HG03097 (cell line): ENCODE measurements around the gene UXS1.

ENCODE experiments used
- ATAC-seq: cut with Tn5 transposase; IDR thresholded peaks from one replicate; pipeline ENCODE4 v1.9.1; 2021; ENCODE audit not compliant: unreplicated experiment, low FRiP score

The UXS1 gene

DNA sequence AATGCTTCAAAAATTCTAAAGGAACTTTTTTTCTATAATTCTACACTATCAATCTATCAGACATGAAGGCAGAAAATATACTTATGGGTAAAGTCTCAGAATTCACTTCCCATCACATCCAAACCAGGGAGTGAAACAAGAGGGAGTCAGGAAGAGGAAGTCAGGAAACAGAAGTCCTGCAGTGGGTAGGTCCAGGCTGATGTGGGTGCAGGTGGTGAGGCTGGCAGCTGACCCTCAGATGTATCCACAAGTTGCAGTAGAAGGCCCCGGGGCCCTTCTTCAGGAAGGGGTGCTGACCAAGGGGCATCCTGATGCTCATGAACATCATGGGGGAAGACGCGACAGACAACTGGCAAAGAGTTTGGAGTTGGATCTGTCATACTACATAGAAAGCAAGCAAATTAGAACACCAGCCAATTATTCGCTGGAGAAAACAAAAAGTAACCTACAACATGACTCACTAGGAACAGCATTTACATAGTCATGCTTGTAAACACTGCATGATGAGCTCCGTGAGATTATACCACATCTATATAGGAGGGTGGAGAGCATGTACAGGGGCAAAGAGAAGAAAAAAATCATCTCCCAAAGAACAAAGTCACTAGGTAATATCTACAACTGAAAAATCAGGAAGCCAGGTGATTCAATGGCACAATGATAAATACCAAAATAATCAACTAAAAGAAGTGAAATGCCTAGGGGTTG, 4.2 kb downstream of the UXS1 start:
- no peak for ATAC-seq

DNA sequence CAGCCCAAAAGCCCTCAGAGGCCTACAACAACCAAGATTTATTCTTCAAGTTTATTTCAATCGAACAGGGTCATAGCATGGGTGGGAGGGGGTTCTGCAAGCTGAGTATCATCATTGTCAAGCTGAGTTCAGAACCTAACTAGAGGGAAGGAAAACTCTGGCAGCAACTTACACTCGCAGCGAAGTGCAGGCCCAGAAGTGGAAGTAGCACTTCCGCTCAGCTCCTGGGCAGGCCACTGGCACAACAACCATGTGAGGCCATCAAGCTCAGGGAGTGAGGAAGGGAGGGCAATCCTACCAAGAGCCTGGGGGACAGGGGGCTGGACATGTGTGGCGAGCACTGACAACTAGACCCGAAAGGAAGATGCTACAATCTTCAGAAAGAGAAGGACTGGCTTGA, 4.8 kb downstream of the UXS1 start:
- ATAC-seq = no peak

DNA sequence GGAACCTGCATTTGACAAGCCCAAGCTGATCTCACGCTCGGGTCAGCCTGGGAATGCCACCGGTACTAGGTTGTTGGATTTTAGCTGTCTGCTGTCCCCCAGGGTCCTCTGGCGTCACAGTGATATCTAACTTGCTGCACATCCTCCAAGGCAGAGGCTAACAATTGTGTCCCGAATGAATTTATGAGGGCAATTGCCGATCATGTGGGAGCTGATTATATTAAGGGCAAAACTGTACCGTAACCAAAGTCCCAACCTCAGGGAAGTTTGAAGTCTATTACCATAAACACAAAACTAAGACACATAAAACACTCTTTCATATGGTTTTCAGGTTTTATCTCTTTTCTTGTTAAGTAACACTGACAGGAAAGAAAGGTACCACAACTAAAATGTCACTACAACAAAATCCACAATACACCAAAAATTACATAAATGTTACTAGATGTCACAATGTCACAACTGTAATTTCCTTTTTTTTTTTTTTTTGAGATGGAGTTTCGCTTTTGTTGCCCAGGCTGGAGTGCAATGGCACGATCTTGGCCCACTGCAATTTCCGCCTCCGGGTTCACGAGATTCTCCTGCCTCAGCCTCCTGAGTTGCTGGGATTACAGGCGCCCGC, 6.7 kb downstream of the UXS1 start:
- no peak for ATAC-seq

DNA sequence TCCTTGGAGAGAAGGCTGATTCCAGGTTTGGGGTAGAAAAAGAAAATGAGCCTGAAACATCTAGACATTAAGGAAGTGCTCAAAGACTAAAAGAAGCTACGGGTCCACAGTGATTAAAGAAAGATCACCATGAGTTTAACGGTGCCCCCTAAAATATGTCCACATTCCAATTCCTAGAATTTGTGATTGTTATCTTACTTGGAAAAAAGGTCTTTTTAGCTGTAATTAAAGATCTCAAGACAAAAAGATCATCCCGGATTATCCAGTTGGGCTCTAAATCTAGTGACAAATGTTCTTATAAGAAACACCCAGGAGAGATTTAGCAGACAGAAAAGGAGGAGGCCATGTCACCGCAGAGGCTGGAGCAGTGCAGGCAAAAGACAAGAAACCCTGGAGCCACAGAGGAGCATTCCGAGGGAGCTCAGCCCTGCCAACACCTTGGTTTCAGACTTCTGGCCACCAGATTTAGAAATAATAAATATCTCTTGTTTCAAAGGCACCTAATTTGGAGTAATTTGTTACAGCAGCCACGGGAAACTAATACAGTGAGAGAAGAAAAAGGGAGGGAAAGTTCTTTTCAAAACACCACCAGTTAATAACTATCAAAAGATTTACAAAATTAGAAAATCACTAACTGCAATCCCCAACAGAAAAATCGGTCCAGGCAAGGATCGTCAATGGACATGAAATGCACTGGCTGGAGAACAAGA, 8.5 kb downstream of the UXS1 start:
- no peak for ATAC-seq

DNA sequence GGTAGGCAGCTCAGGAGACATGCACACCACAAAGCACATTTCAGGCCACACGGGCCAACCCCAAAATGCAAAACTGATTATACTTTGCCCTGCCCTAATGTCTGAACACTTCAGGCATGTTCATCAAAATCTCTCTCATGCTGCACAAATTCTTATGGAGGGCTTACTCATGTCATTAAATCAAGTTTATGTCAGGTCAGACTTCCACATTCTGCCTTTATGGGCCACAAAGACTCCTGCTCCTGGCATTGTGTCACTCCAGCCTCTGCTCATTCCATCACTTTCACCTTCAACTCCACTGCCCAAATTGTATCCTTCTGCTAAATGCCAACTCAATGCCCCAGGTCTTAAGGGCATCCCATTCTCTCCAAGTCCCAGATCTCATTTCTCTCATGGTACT, 9.2 kb downstream of the UXS1 start:
- no peak for ATAC-seq

DNA sequence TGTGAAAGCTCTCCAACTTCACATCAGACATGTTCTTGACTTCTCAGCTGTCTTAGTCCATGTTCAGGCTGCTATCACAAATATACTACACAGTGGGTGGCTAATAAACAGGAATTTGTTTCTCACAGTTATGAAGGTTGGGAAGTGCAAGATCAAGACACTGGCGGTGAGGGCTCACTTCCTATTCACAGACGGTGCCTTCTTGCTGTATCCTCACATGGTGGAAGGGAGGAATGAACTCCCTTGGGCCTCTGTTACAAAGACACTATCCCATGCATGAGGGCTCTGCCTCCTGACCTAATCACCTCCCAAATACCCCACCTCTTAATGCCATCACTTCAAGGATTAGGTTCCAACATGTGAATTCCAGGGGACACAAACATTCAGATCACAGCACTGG, 9.7 kb downstream of the UXS1 start:
- ATAC-seq = no peak

DNA sequence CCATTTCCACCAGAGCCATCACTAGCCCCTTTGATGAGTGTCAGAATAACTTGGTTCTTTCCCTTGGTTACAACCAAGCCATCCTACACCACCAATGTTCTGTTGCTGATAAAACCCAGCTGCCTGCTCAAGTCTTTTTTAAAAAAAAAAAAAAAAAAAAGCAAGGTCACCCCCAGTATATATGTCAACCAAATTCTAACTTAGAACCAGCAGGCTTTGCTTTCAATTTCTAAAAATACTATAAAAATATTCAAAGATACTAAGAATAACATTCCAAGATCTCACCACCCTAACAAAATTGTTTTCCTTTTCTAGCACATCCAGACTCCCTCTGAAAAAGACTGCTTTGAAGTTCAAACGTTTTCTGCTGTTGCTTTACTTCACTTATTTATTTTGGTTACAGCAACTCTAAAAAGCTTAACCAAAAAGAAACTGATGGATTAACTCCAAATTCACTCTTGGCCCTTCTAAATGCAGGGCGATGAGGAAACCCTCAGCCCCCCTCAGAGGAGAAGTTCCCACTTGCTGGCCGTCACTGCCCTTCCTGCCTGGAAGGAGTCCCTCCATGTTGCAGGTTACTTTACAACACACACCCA, 10.9 kb downstream of the UXS1 start:
- no peak for ATAC-seq

DNA sequence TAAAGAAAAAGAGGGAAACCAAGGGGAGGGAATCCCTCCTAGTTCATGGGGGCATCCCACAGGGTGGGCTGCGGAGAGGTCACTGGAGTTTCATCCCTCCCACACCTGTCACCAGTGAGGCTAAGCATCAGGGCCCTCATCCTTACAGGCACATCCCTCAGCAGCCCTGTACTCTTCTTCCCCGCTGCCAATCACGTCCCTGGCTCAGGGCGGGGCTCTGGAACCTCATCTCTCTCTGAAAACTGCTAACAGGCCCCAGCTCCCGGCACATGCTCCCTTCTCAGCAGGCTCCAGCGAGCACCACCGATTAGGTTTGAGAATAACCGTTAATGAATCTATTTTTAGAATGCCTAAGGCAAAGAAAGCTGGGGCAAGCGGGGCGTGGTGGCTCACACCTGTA, 13.0 kb downstream of the UXS1 start:
- ATAC-seq = no peak

DNA sequence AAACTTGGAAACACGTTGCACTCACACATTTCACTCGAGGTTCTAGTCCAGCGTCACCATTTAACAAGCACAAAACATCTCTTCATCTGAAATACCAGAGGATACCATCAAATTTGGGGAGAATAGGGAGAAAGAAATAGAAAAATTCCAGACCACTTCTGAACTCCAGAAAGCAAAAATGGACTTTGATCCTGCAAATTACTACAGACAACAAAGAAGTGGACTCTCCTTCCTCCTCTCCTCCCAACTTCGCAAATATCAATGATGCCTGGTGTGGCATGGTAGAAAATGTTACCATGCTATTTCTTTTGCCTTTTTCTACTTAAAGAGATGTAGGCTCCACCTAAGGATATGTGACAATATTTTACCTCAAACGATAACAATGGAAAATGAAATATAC, 13.5 kb downstream of the UXS1 start:
- no peak for ATAC-seq

DNA sequence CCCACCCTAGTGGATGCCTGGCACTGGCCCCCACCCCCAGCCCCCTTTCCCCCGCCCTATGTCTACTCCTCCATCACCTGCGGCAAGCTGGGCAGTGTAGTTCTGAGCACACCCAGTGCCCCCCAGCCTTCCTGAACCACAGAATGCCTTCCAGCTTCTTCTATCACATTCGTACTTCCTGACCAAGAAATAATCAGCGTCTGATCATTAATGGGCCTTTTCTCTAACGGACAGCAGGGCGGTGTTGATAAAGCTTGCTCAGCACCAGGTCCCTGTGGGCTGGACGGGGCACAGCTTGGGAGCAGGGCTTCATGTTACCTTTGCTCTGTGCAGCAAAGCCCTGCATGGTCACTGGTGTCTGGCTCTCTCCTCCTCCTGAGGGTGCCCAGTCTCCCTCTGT, 15.4 kb downstream of the UXS1 start:
- no peak for ATAC-seq

DNA sequence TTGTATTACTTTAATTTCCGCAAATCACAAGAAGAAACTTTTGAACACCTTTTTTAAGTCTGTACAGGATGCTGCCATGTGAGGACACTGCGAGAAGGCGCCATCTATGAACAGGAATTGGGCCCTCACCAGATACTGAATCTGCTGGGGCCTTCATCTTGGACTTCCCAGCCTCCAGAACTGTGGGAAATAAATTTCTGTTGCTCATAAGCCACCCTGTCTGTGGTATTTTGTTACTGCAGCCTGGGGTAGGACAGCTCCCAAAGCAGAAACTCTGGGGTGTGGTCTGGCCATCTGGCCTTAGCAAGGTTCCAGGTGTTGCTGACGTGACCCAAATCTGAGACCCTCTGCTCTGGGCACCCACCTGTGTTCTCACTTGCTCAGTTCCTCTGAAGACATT, 16.5 kb downstream of the UXS1 start:
- ATAC-seq = no peak

DNA sequence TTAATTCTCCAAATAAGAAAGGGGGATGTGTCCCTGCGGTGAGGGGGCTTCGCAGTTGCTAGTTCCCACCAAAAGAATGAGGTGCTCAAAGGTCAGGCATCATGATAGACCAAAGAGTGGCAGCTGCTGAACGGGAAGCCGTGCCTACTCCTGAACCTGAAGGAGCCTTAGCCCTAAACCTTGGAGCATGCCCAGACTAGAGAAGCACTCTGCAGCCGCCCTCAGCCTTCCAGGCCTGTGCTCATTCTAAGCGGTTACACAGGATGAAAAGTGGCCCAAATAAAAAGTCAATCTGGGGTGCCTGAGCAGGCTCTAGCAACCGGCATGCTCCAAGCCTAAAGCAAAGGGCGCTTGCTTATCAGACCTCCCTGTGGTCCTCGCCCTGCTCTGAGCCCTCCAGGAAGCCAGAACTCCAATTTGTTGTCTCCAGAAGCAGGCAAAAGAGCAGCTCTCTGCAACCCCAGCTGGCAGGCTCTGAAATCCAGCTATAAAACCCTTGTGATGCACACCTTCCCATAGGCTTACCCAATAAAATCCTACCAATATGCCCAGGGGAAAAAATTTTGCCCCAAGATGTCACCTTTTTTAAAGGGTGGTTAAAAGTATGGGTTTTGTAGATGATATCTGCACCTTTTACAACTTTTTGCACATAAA, 17.5 kb downstream of the UXS1 start:
- ATAC-seq = no peak

DNA sequence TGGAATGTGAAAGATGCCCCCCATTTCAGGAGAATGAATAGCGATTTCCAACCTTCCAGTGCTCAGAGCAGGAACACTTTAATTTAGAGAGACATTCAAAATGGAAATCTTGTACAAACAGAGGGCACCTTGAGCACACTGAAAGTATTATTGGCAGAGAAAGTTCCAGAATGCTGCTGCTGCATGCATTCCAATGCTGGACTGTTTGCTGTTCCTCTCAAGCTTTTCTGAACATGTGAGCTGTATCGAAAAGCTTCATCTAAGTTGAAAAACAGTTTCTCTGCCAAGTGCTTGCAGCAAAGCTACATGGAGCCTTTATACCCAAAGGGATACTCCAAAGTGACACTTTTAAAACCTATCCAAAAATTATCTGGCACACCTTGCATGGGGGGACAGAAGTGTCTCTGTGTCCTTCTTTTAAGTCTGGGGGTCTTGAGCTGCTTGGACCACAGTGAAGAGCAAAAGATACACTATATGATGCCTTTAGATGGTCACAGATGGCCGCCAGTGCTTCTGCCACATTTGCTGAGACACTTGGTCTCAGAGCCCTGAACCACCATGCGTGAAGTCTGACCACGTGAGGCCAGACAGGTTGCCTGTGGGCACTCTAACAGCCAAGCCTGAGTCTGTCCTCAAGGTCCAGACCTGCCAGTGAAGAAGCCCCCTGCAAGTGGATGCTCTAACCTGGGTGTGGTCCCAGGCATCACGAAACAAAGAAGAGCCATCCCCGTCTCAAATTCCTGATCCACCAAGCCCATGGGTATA, 18.8 kb downstream of the UXS1 start:
- ATAC-seq = no peak

DNA sequence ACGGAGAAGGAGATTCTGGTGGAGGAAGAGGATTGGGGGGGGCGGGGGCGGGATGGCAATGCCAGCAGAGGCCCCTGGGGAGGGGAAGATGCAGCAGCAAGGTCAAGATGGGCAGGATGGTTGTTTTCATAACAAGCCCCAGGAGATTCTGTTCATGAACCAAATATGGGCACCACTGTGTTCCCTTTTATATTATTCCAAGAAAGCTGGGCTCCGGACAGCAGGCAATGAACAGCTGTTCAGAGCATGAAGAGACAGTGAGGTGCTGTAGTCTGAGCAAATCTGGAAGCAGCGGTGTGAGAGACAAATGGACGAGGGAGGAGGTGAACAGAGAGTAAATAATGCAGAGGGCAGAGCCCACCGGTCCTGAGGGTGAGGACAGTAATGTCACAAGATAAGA, 20.0 kb downstream of the UXS1 start:
- ATAC-seq = no peak

DNA sequence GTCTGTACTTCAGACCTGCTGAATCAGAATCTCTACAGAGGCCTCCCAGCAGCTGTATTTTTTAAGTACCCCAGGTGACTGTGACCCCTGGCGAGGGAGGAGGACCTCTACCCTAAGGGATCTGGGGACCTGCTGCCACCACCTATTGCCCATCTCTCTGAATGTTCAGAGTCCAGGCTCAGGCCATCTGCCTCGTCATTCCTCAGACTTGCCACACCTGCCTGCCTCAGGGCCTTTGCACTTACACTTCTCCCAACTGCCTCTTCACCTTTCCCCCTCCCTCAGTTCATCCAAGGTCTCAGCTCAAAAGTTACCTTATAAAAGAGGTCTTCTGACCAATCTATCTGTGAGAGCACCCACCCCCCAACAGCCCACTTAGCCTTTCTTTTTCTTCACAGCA, 21.5 kb downstream of the UXS1 start:
- no peak for ATAC-seq

DNA sequence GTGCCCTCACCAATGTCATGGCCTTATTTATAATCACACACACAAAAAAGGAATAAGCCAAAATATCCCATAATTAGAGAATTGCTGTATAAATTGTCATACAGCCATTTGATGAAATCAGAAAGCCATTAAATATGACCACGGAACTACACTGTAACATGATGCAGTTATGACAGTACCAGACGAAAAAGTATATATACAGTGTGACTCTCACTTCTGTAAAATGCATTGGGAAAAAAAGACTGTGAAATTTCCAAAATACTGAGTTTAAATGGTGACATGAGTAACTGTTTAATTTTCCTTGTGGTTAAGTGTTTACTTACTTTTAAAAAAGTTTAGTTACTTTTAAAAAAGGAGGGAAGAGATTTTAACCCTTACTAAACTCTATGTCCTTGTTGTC, 25.4 kb downstream of the UXS1 start:
- no peak for ATAC-seq

DNA sequence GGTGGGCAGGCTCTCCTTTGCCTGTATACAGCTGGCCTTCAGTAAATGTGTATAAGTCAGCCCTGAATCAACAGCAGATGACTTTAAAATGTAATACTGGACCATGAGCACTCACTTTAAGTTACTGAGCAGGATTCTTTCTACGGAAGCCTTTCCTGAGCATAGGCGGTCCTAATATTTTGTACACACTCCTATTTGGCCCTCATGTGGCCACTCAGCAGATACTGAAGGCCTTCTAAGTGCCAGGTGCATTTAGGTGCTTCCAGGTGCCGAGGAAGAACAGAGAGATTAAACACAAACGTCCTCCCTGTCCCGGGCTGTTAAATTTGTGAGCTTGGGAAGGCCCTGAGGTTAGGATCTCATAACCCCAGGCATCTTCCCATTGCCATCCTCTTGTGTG, 27.0 kb downstream of the UXS1 start:
- no peak for ATAC-seq

DNA sequence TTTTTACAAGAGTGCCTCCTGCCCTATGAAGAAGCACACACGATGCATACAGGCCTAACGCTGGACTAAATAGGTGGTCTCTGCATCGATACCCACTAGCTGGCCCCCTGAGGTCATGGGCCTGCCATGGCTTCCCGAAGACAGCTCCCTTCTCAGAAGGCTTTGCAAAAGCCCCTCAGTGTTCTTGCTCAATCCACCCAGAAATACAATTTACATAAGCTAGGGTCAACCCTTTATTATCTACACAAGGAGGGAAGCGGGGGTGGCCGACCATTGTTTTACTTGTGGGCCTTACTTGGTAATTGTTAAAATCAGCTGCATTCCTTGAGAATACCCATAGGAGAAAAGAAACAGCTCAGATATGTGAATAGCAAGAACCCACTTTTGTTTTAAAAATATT, 28.5 kb downstream of the UXS1 start:
- no peak for ATAC-seq

DNA sequence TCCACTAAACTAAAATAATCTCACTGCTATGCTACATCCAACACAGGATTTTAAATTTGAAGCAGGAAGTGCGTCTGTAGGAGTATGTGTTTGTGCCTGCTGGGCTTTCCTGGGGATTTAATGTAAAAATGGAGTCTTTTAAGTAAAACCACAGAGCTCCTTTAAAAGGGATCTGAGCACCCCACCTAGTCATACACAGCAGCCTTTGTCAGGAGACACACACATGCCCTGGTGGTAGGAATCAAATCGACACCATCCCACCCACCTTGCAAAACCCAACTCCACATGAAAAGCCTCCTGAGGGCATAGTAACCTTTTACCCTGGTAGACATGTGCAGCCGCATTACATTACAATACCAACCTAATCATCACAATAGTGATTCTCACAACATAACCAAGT, 29.1 kb downstream of the UXS1 start:
- no peak for ATAC-seq

DNA sequence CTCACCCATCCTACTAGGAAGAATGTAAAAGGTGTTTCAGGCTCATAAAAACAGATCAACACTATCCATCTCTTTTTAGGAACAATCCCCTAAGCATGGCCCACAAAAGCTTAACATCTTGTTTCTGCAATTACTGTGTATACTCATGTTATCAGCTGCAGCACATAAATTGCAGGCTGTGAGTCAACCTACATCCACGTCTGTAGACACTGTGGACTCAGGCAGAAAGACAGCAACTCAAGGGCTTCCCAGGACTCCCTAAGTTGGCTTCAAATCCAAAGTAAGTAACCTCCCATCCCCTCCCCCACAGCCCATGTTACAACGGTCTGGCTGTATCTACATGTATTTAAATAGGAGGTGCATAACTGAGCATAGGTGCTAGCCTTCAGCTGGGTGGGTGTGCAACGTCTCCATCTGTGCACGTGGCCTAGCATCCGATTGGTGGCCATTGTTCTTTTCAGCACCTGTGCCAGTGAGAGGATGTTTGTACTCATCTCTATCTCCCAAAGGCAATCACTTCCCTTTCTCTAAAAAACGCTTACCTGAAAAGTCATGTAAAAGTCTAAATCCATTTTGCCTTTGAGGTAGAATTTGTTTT, 30.1 kb downstream of the UXS1 start:
- no peak for ATAC-seq
